GM18868 (cell line): ENCODE data around the gene SKIC8.

Experiments used
- ATAC-seq: cut with Tn5 transposase; IDR thresholded peaks from one replicate; pipeline ENCODE4 v1.9.1; 2021; ENCODE audit warnings: mild to moderate bottlenecking, moderate library complexity; ENCODE audit not compliant: unreplicated experiment

The SKIC8 gene

DNA sequence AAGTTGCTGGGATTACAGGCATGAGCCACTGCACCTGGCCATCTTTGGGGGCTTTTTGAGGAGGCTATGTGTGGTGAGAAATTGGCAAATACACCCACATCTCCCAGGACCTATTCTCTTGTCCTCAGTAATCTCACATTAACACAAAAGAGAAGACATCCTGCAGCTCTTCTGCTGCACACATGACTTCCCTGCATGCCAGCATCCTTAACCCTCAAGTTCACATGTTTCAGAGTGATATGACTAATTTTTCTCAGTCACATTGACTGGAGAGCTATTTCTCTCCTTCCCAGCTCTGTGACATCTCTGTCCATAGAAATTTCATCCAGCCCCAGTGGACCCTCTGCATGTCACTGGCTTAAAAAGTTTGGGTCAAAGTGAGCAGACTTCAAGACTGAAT, 1.9 kb upstream of the SKIC8 start:
- no peak for ATAC-seq

DNA sequence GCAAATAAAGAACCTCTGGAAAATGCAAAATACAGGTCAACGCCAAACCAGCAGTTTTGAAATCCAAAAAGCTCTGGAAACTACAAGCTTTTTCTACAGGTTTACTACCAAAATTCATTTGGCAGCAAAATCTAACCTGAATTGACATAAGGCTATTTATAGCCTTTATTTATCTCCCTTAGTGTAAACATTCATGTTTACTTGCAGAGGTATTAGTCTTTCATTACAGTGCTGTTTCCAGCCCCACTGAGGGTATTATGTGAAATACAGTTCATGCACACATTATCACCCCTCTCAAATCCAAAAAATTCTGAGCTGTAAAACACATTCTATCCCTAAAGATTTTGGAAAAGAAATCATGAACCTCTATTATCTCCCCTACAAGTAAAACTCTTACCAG, 7.2 kb downstream of the SKIC8 start:
- no peak for ATAC-seq

DNA sequence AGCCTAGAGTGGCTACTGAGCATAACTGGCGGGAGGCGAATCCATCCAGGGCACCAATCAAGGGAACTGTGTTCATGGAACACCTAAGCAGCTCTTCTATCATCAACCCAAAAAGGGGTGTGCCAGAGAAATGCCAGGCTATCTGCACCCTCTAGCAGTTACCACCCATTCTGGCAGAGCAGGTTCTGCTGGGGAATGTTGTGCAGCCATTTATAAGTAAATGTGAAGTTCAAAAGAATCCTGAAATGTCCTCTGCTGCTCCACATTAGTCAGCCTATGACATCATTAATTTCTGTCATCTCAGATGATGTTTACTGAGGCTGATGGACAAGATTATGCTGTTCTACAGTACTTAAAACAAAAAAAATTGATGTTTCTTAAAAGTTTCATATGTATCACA, 7.7 kb downstream of the SKIC8 start:
- no peak for ATAC-seq

DNA sequence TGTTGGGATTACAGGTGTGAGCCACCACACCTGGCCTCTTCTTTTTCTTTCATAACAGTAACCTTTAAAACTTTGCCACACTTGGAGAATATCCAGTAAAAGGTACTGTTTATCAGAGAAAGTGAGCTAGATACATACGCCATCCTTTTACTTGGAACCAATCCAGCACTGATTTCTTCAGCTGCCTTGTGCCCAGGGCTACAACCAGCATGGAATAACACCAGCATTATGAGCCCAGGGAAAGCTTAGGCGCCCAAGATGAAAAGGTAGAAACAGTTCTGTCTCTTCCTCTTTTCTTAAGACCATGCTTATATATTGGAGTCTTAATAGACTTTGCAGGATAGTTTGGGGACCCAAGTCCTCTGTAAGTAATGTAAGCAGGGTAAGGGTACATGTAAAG, 8.4 kb downstream of the SKIC8 start:
- ATAC-seq, result no peak

DNA sequence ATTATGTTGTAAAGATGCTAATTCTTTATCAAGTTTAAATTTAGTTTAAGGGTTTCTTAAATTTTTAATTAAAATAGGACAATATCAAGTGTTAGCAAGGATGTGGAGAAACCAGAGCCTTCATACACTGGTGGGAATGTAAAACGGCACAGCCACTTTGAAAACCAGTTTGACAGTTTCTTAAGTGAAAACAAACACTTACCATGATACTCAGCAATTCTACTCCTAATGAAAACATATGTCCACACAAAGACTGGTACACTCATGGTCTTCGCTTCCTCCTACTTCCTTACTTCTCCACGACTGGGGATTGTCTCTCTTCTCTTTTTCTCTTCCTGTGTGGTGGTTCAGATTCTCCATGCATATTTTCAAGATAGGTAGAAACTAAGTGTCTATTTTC, 9.2 kb downstream of the SKIC8 start:
- ATAC-seq, result no peak

DNA sequence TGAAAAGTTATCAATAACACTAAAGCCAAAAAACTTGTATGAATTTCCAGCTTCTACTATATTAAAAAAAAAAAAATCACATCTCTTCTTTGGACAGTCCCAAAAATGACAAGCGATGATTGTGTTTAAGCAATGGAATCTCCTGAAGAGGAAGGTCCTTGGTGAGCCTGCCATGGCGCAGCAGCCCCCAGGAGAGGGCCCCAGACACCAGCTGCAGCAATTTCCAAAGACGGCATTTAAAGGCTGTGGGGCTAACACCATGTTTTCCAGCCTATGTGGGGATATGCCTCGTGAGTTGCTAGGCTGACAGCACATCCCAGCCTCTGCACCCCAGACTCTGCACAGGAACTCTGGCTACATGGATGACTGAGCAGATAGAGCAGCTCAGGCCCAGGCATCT, 14.7 kb downstream of the SKIC8 start:
- no peak for ATAC-seq

DNA sequence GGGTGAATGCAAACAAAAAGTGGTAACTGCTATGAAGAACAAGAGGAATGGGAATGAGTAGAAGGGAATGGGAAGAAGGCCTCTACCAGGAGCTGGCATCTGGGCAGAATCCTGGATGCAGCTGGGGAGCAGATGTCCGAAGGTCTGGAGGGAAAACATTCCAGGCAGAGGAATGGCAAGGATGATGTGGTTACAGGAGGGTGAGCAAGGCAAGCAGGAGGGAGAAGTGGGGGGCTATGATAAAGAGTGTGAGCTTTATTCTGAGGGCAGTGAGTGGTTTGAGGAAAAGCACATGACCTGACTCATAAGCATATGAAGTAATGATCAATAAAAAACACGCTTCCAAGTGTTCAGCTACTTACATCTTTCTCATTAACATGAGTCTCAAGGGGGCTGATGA, 17.1 kb downstream of the SKIC8 start:
- ATAC-seq, result no peak

DNA sequence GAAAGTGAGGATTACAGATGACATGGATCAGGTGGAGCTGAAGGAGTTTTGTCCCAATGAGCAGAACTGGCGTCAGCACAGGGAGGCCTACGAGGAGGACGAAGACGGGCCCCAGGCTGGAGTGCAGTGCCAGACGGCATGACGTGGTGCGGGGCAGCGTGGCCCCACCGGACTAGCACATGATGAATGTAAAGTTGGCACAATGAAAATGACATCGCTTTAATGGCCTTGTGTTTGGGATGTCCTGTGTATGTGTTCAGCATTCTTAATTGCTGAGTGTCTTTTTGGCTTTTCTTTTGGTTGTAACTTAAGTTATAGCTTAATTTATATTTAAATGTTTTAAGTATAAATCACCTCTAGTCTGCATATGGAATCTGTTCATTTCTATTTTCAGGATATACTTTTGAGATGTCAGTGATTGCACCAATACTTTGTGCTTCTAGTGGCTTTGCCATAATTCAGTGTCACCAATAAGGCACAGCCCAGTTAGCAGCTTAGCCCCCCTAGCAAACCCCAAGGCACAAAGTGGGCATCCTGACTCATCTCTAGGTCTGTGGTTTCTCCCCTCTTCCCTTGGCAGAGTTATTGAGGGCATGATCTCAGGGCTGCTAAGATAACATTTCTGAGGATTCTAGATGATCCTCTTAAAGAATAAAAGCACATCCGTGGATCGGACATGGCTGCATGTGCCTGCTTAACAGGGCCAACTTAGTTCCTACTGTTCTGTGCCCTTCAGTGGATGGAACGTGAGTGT, 18.9 kb downstream of the SKIC8 start:
- ATAC-seq, result no peak

DNA sequence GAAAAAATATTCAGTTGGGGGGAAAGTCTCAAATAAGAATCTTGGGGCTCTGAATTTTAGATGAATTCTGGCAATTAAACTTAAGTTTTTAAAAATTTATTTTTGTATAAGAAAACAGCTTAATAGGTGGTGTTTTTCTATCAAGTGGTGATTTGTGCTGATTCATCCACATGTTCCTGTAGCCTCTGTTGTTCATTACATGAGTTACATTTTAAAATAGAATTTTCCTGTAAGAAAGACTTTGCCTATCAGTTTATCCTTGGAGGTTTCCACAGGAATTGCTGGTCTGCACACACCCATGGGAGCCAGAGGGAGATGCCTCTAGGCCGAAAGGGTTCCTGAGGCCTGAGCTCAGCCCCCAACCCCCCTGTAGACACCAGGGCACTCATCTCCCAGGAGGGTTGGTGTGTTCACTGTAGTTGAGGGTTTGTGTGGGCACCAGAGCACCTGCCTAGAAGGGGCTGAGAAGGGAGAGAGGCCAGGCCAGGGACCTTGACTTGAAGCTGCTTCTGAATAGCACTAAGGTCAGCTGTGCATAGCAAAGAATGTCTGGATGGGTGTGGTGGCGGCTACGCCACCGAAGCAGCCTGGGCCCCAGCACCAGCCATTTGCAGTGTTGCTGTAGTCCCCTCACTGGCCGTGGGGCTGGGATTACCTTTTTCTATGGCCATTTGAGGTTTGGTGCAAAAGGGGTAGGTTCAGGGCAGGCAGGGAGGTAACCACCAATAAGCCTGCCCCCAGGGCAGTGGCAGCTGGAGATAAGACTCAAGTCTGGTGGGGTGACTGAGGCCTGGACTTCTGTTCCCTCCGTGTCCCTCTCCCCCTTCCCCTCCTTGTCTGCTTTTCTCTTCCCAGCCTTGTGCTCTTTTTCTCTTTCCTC, 23.1 kb downstream of the SKIC8 start:
- ATAC-seq, result no peak

DNA sequence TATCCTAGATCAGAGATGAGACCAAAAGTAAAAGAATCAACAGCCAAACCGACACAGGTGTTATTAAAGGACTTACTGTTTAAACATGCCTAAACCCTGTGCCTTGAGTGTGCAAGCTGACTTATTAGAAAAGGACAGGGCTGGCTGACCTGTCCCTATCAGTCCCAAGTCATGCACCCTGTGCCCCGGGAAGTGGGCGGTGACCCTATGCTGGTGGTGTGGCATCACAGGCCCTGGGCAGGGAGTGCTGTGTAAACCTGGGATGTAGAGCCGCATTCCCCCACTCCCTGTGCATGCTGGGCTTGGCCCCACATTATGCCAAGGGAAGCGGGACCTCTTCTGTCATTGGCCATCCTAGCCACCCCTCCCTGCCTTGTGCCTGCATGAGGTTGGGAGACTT, 24.4 kb downstream of the SKIC8 start:
- ATAC-seq, result no peak

DNA sequence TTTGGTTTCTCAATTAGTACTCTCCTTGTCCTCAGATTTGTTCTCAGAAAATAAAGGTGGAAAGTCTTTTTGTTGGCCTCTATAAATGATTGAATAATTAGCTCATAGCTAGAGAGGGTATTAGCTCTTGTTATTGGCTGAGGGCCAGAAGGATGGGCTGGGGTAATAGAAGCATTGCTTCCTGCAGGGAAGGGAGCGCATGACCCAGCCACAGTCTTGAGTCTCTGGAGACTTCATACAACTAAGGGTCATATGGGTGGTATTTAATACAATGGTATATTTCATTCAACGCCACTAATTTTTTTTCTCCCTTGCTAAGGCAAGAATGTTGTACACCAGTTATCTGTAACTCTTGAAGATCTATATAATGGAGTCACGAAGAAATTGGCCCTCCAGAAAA, 26.6 kb downstream of the SKIC8 start:
- no peak for ATAC-seq

DNA sequence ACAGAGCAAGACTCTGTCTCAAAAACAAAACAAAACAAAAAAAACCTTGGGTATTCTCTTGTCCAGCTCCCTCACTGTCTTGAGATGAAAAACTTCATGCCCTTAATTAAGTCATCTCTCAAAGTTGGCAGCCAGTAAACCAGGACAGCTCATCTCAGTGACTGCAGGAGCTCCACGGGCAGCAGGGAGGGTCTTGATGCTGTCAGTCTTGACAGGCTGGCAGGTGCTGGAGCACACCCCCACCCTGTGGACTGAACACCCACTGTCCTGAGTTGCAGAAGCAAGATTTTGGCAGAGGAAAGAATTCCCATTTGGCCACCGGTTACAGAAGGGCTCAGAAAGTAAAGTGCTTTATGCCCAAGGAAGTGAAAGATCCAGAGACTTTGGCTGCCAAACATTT, 27.1 kb downstream of the SKIC8 start:
- no peak for ATAC-seq

DNA sequence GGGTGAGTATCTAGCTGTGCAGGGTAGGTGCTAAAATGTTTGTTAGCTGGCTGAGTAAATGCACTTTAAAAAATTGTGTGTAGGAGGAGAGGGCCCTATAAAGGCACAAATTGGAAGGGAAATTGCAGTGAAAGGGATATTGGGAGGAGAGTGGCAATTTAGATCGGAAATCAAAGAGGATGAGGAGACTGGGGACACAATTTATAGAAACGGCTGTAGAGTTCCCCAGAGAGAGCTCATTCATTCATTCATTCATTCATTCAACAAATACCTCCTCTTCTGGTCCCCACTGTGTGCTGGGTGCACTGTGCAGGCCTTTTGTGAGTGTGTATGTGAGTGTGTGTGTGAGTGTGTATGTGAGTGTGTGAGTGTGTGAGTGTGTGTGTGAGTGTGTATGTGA, 32.6 kb downstream of the SKIC8 start:
- ATAC-seq, result no peak

DNA sequence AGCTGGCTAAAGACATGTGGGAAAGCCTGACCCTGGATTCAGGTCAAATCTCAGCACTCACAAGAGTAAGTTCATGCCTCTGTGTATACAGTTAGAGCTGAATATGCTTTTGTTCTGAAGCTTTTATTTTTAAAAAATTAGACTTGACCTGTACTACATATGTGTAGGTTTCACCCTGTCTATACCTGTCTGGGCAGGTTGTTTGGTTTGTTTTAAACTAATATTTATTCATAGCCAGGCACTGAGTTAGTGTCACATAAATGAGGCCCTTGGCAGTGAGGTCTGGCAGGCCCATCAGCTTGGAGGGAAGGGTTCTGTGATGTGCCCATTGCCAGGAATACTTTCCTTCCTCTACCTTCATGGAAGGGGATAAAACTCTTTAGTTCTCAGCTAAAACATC, 33.2 kb downstream of the SKIC8 start:
- no peak for ATAC-seq

DNA sequence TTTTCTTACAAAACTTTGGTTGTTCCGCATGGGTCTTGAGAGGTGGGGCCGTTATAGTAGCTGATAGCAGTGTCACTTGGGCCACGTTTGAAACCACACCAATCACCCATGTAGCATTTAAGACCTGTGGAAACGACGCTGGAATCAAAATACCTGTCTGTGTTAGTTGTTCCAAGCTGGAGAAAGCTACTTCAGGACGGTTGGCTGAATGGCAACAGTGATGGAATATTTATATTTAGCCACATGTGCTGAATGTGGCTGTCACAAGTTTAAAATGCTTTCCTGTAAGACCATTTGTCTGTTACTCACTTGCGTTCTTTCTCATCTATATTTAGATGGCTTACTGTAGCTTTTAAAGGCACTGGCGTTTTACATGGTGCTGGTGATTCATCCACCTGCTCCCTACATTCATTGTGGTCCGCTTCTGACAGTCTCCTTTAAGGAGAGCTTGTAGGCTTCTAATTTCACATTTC, 33.6 kb downstream of the SKIC8 start:
- no peak for ATAC-seq

DNA sequence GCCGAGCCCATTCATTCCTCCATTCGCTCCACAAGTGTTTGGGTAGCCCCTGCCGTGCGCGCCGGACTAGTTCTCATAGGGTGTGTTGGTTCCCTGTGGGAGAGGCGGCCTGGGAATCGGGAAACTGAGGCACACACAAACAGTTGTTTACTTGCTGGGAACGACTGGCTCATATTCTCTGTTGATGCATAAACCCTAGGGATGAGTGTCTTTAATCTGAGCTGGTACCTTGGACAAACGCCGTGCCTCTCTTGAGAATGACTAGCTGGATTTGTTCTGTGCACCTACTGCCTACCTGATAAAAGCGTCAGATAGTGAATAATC, 34.3 kb downstream of the SKIC8 start:
- no peak for ATAC-seq

DNA sequence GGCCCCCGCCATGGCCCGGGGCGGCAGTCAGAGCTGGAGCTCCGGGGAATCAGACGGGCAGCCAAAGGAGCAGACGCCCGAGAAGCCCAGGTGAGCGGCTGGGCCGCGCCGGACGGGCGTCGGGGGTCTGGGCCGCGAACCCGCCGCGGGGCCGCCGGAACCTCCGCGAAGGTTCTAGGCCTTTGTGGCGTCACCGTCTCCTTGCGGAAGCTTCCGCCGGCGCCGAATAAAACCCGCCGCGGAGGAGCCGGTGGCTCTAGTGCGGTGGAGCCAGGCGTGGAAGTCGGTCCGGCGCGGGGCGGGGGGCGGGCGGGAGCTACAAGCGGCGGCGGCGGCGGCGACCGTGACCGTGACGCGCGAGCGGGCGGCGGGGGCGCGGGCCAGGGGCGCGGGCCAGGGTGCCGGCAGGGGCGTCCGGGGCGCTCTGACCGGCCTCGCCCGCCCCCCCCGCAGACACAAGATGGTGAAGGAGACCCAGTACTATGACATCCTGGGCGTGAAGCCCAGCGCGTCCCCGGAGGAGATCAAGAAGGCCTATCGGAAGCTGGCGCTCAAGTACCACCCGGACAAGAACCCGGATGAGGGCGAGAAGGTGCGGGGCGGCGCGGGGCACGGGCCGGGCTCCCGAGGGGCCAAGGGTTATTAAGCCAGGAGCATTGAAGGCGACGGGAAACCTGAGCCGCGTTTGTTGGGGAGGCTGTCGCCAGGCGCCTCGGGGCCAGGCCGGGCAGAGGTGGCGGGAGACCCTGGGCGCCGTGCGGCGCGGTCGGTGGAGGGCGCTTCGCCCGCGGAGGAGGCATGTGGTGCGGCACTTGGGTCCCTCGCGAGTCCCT, 34.9 kb downstream of the SKIC8 start, which contains the start of gene DNAJA4:
DNAJA4 (plus strand) TSS at position 259 of the 833 bp plus-strand sequence; CDS start at position 461, 202 bp downstream.
- ATAC-seq, result no peak

DNA sequence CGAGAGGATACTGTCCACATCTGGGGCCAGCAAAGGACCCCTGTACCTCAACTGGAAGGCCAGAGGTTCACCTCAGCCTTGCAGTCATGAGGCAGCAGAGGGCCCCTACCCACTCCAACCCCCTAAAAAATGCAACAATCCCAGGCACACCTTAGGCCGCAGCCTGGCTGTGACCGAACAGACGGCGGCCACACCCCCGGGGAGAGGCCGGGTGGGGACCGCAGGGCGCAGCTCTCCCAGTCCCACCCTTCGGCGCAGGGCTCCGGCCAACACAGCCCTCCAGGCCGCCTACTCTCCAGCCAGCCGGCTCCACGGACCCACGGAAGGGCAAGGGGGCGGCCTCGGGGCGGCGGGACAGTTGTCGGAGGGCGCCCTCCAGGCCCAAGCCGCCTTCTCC, 35.5 kb downstream of the SKIC8 start:
- no peak for ATAC-seq

DNA sequence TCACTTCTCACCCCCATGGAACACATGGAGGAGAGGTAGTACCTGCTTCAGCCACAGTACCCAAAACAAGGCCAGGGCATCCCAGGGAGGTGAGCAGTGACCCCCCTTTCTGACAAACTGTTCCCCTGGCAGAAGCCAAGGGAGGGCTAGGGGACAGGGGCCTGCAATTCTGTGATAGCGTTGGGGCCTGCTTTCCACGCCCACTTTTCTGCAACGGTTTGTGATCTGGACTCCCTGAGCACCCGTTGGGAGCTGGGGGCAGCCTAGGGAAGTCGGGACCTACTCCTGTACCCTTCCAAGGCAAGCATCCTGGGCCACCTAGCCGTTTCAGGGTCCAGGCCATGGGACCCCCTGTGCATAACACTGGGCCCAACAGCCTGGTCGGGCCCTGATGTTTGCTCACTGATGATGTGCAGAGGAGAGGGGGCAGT, 36.0 kb downstream of the SKIC8 start:
- ATAC-seq, result no peak

DNA sequence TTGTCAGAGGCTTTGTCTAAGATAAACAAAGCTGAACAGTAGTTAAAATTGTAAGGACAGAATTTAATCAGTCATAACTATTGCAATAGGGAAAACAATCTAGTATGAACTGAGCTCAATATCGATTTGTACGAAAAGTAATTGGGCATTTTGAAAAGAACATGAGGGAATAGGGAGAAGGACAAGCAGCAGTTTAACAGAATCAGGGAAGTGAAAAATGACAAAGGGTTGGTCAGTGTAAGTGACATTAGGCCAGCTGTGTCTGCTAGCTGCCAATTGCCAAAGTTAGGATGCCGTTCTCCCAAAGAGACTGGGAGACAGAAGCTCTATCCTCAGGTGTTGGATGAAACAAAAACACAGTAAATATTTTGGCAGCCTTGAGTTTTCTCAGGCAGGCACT, 38.3 kb downstream of the SKIC8 start:
- no peak for ATAC-seq

DNA sequence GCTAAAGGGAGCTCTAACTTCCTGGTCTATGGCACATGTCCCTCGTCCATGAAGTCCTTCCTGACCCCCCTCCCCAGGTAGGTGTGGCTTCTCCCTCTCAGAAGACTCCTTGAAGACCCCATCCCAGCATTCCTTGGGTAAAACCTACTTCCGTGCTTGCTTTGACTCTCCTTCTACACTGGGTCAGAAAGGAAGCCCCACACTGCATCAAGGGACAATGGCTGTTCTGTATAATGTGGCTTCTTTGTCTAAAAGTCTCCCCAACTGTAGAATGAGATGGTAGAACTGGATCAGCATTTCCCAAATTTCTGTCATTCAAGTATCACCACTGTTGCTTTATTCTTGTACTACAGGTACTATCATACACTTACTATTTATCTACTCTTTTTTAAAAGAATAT, 38.9 kb downstream of the SKIC8 start:
- no peak for ATAC-seq
